Right forelimb (tissue), 1 donor: ENCODE data around the gene STPG3.
"Not testable (repeated sequence)": the region's sequence is repeated elsewhere in the genome, so short reads cannot be mapped to it uniquely, and the experiment has no call there.

Experiments
- DNase-seq: peaks from one replicate; pipeline ENCODE4 v3.0.0-alpha.2; 2018

The STPG3 gene

DNA sequence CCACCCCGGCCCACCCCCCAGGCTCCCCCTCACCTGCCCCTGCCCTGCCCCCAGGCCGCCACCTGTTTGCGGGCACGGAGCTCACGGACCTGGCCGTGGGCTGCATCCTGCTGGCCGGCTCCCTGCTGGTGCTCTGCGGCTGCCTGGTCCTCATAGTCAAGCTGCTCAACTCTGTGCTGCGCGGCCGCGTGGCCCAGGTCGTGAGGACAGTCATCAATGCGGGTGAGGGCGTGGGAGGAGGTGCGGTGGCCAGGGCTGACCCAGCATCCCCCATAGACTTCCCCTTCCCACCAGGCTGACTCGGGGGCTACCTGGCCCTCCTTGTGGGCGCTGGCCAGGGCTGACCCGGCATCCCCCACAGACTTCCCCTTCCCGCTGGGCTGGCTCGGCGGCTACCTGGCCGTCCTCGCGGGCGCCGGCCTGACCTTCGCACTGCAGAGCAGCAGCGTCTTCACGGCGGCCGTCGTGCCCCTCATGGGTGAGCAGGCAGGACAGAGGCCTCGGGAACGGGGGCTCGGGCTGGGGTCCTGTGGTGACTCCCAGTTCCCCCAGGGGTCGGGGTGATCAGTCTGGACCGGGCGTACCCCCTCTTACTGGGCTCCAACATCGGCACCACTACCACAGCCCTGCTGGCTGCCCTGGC is 16.9 kb upstream of the STPG3 start:
- DNase-seq, result no peak

- DNase-seq, result no peak
Measured at GRCh38 chr9:137234758-137235423, 16.2 kb upstream of the STPG3 start.

- no peak for DNase-seq
Measured at GRCh38 chr9:137235424-137236237, 15.5 kb upstream of the STPG3 start.

- peak; percentile 88 for DNase-seq
Measured at GRCh38 chr9:137236238-137236935, 14.7 kb upstream of the STPG3 start.

DNA sequence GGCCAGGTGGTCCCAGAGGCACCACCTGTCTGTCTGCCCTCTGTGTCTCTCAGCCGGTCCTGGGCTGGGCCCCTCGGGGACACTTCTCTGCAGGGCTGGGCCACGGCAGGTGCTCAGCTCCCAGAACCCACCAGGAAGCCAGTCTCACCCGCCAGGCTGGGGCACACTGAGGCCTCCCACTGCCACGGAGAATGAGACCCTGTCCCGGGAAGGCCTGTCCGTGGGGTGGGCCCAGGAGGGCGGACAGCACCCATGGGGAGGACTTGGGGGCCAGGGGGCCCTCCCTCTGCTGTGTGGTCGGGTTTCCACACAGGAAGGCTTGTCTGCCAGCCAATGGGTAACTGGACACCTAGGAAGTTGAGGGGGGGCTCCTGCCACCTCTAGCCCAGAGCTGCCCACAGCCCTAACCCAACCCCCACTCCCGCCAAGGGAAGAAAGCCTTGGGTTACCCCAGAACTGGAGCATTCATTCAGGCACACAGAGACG is 14.1 kb upstream of the STPG3 start:
- DNase-seq, result no peak

GRCh38 chr9:137237759-137238726 is 13.0 kb upstream of the STPG3 start:
- DNase-seq, result no peak

- DNase-seq, result not testable (repeated sequence)
Measured at GRCh38 chr9:137239541-137240200, 11.4 kb upstream of the STPG3 start.

- peak; percentile 83 for DNase-seq
Measured at GRCh38 chr9:137240318-137240840, 10.7 kb upstream of the STPG3 start.

DNA sequence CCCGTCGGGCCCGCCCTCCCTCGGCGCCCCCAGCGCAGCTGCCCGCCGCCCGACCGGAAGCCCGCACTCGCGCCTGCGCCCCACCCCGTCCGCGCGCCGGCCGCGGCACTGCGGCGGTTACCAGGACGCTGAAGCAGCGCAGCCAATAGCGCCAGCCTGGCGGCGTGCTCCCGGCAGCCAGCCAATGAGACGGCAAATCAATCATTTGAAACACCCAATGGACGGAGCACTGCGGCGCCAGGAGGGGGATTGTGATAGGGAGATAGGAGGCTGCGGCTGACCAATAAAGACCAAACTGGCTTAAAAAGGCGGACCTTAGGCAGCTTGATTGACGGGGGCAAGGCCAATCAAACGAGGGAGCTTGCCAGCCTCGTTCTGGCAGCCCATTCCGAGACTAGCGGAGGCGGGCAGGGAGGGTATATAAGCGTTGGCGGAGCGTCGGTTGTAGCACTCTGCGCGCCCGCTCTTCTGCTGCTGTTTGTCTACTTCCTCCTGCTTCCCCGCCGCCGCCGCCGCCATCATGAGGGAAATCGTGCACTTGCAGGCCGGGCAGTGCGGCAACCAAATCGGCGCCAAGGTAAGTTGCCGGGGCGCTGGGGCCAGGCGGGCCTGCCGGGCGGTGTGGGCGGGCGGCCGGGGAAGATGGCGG is 10.1 kb upstream of the STPG3 start, which contains the start of gene TUBB4B:
Gene TUBB4B (plus strand): TSS at position 447 of the 649 bp plus-strand sequence. CDS start 74 bp downstream, at position 521.
- peak; percentile 100 for DNase-seq

GRCh38 chr9:137241490-137242268 is 9.4 kb upstream of the STPG3 start:
- no peak for DNase-seq

- no peak for DNase-seq
Measured at GRCh38 chr9:137242269-137243203, 8.6 kb upstream of the STPG3 start.

DNA sequence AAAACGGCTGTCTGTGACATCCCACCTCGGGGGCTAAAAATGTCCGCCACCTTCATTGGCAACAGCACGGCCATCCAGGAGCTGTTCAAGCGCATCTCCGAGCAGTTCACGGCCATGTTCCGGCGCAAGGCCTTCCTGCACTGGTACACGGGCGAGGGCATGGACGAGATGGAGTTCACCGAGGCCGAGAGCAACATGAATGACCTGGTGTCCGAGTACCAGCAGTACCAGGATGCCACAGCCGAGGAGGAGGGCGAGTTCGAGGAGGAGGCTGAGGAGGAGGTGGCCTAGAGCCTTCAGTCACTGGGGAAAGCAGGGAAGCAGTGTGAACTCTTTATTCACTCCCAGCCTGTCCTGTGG is 7.8 kb upstream of the STPG3 start:
- not testable (repeated sequence) for DNase-seq

- DNase-seq, result no peak
Measured at GRCh38 chr9:137243626-137244485, 7.2 kb upstream of the STPG3 start.

DNA sequence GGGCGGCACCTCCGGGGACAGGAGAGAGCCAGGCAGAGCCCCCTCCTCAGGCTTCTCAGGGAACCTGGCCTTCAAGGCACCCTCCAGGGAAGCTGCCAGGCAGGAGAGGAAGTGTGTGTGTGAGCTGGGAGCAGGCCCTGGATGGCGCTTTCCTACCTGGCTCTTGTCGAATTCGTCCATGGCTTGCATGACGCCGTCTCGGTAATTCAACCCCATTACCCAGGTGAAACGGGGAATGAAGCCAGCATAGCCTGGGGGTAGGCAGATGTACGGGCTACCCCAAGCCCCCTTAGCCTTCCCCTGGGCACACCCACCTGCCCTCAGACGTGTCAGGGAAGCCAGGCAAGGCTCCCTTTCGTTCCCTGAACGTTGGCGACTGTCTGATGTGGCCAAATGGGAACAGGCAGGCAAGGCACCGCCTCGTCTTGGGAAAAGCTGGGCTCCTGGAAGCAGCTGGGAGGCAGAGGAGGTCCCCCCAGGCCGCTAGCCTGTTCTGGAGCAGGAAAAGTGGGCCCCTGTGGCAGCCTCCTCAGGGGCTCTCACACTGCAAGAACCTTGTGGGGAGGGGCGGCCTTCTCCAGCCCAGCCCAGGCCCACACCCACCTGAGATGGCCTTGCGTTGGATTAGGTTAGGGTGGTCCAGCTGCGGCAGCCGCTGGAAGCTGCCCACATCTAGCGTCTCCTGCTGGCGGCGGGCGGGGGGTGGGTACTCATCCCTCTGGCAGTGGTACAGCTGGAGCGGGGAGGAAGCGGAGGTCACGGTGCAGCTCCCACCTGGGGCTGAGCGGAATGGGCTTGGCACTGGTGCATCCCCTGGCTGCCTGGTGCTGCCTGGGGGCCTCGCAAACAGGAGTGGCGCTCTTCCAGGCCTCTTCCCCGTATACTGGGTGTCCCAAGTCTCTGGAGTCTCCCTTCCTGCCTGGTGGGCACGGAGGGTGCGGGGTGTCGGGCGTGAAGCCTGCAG is 6.3 kb upstream of the STPG3 start:
- no peak for DNase-seq

GRCh38 chr9:137245450-137246421 is 5.3 kb upstream of the STPG3 start:
- no peak for DNase-seq
